DMS79 treated with DMSO at 0.1 percent for 48 hours (cell line): Measurements from ENCODE around the gene SORL1-AS1.

Source experiments
- DNase-seq: peaks from one replicate; lab custom pipeline; 2025; lab: John Stamatoyannopoulos, UW

SORL1-AS1 gene

DNA sequence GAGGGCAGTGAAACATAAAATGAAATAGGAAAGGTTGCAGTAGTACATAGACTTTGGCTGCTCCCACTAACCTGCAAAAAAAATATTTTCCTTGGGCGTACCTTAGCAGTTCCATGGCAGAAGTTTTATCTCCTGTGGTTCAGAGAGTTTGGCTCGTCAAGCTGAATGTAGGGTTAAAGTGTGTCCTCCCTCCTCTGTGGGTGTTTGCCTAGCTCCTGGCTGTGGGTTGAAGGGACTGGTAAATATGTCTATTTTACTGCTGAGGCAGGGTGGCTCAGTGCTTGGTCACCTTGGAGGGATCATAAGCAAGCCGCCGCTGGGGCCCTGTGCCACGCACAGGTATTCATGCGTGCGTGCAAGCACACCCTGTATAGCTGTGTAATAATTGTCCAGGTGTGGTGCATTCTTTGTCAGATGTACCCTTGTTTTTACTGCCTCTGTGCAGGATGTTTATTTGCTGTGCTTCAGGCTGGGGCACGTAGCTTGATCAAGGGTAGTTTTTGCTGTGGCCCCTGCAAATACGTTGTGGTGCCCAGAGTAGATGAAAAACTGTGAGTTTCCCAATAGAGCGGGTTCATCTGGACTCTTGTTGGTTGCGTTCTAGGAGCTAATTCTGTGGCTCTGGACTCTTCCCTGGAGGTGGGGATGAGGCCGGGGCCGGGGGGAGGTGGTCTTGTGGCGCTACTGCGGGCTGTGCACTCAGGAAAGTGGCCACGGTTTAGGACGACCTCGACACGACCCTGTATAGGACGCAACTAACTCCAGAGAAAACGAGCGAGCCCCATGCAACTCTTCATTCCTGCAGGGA, 1.4 kb downstream of the SORL1-AS1 start:
- peak; percentile 24 for DNase-seq

GRCh38 chr11:121450401-121450800, 2.4 kb downstream of the SORL1-AS1 start:
- DNase-seq: no peak

GRCh38 chr11:121449626-121450025, 3.1 kb downstream of the SORL1-AS1 start:
- no peak for DNase-seq

GRCh38 chr11:121449123-121449522, 3.6 kb downstream of the SORL1-AS1 start:
- DNase-seq: no peak

- no peak for DNase-seq
Observed at GRCh38 chr11:121448431-121448941, 4.3 kb downstream of the SORL1-AS1 start.

GRCh38 chr11:121448011-121448410, 4.8 kb downstream of the SORL1-AS1 start:
- DNase-seq: no peak

DNA sequence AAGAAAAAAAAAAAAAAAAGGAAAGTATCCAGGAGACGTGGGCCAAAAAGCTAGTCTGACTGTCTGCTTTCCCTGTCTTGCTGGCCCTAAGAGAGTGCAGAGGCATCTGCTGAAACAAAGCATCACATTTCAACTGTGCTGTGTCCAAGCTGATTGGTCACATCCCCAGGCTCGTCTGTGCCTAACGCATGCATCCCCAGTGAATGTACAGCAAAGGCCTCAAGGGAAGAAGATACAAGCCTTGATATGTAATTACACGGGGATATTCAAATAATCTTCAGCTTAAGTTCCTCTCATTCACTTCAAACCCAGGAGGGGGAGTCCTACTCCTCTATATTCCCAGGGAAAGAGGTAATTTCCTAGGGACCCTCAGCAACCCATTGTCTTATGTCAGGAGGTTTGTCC, 6.0 kb downstream of the SORL1-AS1 start:
- DNase-seq: no peak

DNA sequence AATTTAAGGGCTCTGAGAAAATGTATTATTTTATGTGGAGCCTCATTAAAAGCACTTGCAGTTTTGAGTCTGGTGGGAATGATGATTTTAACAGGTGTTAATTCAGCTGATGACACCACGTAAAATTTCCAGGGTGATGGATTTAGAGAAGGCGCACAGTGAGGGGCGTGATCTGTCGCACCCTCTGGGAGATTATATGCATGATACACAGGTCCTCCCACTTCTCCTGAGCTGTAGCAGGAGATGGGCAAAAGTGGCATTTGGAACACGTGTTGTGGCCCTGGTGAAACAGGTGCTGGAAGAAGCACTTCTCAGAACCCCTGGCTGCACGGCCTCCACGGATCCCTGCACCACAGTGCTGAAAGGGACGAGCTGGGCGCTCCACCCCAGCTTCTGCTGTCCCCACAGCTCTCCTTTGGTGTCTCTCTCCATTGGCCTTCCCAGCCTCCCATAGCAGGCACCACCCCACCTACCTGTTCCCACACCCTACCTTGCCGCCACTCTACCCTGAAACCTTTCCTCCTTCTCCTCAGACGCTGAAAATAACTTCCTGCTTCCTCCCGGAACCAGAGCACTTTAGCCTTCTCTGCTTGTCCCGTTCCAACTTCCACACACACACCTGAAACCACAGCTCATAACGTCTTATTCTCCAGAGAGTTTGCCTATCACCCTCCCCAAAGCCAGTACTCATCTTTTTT, 7.5 kb downstream of the SORL1-AS1 start:
- no peak for DNase-seq

- no peak for DNase-seq
Observed at GRCh38 chr11:121444526-121444925, 8.2 kb downstream of the SORL1-AS1 start.

DNA sequence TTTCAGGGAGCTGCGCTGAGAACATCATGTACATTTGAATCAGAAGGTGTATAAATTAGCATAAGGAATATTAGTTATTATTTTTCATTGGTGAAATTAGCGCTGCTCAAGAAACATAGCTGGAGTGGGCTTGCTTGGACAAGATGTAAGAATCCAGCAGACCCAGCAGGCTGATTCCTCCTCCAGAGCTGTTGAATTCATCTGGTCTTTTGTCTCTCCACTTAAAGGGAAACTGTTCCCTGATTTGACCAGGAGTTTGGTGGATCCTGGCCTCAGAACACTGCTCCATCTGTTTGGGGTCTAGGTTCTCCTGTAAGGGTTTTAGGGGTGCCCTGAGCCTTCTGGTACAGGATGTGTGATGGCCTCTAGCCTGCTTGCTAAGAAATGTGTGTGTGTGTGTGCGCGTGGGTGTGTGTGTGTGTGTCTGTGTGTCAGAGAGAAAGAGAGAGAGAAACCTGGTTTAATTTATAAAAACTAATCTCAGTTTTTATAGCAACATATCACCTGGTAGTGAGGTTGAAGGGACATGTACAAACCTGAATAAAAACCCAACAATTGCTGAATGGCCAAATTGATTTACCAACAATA, 9.0 kb downstream of the SORL1-AS1 start:
- DNase-seq: no peak

DNA sequence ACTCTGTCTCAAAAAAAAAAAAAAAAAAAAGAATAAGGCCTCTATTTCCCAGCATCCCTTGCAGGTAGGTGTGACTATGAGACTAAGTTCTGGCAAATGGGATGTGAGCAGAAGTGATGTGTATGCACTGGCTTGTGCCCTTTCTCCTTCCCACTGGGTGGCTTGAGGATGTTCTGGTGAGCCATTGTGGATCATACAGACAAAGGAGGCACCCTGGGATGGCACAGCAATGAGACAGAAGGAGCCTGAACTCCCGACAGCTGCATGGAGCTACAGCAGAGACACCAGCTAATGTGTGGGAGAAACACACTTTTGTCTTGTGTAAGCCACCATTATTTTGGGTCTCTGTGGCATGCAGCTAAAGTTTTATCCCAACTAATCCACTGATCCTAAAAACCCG, 11.2 kb downstream of the SORL1-AS1 start:
- DNase-seq: no peak

DNA sequence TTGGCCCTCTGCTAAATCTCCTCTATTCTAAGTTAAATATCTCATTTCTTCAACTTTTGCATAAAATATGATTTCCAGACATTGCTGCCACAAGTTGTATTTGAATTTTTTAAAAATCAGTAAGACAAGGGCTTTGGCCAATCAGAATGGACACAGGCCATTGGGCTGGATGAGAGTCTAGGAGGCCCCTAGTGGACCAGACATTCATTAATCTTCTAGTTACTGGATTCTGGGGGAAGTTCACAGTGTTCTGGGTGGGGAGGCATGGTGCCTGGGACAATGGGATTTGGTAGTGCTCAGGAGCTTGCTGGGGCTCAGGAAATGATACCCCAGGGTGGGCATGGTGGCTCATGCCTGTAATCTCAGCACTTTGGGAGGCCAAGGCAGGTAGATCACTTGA, 13.0 kb downstream of the SORL1-AS1 start:
- no peak for DNase-seq

DNA sequence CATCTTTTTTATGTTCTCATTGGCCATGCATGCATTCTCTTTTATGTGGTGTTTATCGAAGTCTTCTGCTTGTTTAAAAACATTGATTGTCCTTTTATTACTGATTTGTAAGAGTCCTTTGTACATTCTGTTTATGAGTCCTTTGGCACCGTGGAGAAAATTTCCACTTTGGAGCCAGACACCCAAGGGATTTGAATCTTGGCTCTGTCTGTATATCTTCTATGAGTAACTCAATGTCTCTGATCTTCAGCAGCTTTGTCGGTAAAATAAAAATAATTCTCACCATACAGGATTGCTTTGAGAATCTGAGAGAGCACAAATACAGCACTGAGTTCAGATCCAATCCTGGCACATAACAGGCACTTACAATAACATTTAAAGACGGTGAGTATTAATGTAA, 13.4 kb downstream of the SORL1-AS1 start:
- no peak for DNase-seq

- no peak for DNase-seq
Observed at GRCh38 chr11:121437686-121438078, 15.1 kb downstream of the SORL1-AS1 start.

- DNase-seq: peak; percentile 41
Observed at GRCh38 chr11:121437018-121437685, 15.6 kb downstream of the SORL1-AS1 start.

DNA sequence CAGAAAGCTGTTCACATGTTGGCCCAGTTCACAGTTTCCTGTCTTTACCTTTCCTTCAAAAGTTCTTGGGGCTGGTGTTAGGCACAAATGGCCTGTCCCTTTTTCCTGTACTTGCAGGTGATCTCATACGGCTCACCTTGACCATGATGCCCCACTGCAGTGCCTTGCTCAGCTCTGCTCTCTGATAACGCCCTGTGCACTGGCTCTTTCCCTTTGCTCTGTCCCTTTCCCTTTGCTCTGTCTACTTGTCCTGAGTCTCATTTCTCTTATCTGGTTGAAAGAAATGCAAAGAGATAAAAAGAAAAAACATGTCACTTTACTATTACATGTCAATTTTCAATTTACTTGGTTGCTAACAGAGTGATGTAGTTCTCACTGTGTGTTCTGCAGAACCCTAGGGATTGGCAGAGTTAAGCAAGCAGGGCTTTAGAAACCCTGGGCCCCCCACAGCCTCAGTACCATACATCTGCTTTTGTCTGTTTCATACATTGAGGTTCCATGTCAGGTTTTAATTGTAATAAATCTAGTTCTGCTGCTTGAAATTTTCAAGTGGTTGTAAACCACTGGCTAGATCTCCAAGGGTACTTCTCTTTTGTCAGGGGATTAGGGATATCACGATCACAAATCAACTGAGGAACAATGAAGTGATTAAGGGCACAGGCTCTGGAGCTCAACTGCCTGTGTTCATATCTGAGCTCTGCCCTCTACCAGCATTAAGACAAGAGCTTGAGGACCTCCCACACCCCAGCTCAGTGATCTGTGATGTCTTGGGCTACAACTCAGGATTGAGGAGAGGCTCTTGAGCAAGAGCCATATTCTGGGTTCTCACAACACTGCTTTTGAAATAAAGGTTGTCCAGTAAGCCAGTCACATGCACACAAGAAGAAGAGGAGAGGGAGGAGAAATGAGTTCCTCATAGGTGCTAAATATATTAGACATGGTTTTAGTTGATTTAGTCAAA, 16.9 kb downstream of the SORL1-AS1 start:
- DNase-seq: peak; percentile 97

DNA sequence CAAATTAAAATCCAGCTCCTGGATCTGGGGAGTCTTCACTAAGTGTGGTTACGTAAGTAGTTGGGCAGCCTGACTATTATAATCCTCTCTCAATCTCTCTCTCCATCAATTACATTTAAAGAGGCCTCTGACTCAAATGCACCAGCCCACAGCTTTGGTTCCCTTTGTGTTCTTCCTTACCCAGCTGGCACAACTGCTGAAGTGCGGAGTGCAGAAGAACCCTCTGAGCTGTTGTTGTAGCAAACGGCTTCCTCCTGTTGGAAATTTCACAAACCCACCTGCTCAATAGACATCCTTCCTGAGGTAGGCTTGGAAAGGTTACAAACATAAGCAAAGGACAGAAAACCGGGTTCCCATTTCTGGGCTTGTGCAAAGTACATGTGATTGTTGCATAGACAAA, 17.6 kb downstream of the SORL1-AS1 start:
- DNase-seq: peak; percentile 92

DNA sequence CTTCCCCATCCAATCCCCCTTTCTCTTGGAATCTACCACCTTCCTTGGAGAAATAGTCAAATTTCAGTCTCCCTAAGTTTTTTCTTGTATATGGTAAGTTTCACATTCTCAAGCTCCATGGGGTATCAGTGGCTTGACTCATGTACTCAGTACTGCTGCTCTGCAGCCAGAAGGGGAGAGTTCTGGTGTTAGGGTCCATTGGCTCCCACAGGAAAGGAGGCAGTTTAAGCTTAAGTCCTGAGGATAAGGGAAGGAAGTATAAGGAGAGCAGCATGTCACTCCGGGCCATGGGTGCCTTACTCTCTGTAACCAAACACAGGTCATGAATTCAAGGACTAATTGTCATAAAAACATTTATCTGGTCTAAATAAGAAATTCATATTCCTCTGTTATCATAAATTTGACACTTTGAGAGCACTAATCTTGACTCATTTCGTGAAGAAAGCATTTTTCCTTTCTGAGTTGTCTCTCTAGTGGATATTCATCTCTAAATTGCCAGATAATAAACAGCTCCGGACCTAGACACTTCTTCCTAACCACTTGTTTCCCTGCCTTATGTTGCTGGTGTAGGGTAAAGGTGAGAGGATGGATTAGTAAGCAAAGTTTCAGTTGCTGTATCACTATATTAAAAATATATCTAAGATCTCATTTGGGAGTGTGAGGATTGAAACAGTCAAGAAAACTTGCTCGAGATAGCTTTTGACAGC, 20.8 kb downstream of the SORL1-AS1 start:
- no peak for DNase-seq

DNA sequence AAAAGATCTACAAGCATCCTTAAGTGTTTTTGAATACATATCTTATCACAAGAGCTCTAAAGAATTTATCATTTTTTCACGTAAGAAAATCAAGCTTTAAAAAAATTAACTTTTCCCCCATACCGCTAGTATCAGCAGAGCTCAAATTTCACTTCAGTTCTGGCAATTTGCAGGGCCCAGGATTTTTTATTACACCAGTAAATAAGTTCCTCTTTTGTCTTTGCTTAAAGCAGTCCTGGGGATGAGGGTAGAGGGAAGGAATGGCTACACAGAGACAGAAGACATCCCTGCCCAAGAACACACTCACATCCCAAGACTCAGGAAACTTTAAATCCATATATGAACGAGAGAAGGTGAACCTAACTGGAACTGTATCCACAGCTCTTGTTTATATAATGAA, 23.2 kb downstream of the SORL1-AS1 start:
- DNase-seq: no peak

GRCh38 chr11:121427400-121427744, 25.4 kb downstream of the SORL1-AS1 start:
- no peak for DNase-seq
